NCI-H146 treated with DMSO at 0.1 percent for 48 hours (cell line): Measurements from ENCODE around the gene CACNA1D.
A peak's percentile ranks its signal among the peaks of the same experiment; 100 is the strongest.

Experiments used
- DNase-seq: peaks from one replicate; lab custom pipeline; 2025; ENCODE audit not compliant: unreplicated experiment; lab: John Stamatoyannopoulos, UW

Gene CACNA1D

DNA sequence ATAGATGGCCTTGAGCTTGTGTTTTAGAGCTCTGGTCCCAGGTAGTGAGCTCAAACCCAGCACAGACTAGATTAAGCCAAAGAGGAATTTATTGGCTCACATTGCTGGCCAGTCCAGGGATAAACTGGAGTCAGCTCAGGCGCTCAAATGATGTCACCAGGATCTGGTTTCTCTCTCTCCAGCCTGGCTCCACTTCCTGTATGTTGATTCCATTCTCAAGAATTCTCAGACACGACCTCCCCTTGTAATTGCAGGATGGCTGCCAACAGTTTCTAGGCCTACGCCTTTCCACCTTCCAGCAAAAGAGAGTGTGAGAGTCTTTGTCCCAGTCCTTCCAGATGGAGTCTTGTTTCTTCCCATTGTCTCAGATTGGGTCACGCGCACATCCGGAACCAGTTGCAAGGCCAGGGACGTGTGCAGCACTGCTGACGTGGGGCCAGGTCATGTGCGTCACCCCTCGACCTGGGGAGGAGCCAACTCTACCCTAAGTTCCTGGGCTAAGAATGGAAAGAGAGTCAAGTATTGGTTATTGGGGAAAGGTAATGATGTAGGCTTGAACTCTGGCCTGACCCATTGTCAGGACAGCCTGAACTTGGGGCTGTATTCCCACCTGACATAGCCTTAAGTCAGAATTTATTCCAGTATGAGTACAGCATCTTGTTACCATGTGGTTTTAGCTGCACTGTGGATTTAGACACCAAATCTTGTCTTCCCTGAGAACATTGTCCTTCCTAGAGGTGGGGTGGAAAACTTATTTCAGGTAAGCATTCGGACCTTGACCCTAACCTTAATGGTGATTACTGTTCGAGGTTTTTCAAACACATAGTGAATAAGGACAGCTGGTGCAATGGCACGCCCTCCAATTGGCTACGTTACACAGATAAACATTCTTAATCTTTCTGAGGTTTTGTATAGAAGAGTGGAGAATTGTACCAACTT, 31.6 kb downstream of the CACNA1D start:
- no peak for DNase-seq

DNA sequence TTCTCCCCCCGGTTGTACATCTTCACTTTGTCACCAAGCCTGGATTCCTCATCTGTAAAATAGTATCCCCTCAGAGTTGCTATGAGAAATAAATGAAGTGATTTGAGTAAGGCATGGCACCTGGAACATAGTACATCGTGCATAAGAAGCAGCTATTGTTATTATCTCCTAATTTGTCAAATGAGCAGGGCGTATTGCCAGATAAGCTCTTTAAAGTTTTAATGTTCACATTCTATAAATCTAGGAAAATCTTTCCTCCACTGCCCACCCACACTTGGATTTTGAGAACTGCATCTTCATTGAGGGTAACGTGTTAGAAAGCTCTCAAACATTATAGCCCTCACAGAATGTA, 32.3 kb downstream of the CACNA1D start:
- DNase-seq: no peak

- DNase-seq: no peak
These were observed 35.8 kb downstream of the CACNA1D start for GRCh38 chr3:53530205-53530604.

DNA sequence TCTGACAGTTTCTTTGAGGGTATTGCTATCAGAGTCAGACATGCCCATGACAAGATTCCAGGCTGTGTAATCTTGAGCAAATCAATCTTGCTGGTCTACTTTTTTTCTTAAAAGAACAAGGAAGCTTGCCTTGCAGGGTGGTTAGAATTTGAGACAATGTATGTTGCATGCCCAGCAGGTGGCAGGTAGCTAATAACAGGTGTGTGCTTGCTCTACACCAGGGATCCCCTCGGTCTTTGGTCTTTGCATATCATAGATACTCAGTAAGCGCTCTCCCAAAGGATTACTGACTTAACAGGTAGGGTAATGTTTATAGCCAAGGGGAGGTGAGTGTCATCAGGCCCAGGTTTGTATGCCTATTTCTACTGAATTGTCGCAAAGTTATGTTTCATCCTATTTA, 37.3 kb downstream of the CACNA1D start:
- peak; percentile 38 for DNase-seq

- no peak for DNase-seq
These were observed 39.1 kb downstream of the CACNA1D start for GRCh38 chr3:53533472-53533871.

DNA sequence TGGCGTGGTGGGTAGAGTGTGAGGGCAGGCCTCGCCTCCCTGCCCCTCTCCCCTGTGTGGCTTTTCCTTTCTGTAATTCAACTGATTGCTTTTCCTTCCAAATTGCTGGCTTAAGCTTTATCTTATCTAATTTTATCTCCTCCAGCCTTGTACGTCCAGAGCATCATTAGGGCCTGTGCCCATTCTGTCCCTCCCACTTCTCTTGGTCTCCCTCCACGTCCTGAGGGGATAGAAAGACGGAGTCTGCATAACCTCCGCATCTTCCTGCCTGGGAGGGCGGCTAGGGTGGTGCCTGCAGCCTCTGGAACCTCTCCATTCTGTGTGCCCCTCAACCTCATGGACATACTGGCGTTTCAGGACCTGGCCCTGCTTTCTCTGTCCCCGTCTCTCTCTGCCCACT, 39.8 kb downstream of the CACNA1D start:
- no peak for DNase-seq

DNA sequence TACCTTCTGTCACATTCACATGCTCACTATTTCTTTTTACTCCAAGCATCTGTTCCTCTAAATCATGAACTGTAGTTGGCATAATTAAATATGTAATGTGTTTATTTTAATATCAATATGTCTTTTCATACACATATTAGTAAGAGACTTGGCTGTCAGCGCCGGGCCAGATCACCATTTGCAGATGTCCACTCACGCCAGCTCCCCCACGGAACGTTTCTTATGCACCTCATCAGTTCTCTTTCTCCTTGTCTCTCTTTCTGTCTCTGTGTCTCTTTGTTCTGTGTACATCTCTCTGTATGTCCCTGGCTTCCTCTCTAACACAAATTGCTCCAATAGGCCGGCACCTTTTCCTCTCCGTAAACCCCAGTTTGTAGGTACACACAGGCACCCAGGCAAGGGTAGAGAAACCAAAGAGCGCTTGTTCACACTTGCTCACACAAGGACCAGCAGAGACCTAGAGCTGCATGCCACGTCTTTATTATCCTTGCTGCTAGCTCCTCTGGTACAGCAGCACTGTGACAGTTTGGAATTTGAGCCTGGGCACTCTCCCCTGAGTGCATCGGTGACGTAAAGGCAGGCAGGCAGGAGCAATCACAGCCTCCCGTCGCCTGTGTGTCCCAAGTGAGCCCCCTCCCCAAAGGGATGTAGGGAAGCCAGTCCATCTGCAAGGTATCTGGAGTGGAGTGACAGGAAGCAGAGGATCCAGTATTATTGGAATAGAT, 40.4 kb downstream of the CACNA1D start:
- DNase-seq: no peak

DNA sequence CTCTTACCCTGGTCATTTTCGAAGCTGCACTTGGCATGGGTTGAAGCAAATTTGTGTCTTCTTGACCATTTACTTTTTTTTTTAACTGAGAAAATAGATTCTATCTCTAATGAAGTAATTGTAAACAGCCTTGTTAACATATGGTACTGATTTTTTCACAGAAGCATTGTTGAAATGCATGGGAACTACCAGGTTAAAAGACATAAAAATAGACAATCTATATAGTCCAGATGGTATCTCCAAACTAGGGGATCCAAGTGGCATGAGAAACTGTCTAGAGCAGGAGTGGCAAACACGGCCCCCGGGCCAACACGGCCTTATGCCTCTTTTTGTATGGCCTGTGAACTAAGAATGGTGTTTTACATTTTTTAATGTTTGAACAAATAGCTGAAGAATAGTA, 41.9 kb downstream of the CACNA1D start:
- DNase-seq: no peak

GRCh38 chr3:53544357-53544756, 49.9 kb downstream of the CACNA1D start:
- no peak for DNase-seq

- no peak for DNase-seq
These were observed 51.0 kb downstream of the CACNA1D start for GRCh38 chr3:53545310-53545995.

GRCh38 chr3:53545996-53546359, 51.6 kb downstream of the CACNA1D start:
- DNase-seq: no peak

DNA sequence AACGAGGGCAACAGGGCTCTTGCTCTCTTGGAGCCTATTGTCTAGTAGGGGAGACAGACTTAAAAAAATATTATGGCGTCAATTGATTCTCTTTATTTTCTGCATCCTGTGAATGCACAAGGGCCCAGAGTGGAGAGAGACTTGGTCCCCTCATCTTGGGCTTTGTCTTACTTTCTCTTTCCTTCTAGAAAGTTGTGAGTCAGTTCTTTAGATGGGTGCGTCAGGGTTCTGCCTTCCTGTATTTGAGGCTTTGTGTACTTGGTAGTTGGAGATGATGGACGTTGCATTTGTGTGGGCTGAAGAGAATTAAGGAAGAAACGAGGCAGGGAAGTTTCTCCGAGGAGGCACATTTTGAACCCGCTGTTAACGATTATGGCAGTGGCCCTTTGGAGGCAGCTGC, 52.9 kb downstream of the CACNA1D start:
- DNase-seq: no peak

DNA sequence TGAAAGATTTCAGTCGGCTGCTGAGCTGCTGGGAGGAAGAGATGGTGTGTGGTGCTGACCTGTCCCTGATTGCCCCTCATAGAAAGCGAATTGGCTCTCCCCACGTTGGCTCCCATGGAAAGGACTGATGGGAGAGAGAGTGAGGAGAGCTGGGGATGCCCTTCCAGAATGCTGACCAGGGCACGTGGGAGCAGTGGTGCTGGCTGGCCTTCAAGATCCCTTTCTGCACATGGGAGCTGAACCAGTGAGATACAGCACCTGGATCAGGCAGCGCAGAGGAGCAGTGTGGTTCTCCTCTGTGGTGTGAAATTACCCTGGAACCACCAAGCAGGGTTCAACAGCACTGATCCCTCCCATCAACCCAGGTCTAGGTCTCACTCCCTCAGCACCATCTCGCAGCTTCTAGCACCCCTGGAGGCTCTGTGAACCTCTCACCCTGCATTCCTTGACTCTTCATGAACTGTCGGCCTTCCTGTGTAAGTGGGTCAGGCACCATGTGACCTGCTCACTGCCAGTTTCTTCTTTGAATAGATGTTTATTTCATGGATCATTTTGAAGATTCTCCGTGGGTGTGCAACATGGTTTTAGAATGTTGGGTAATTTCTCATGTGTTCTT, 55.7 kb downstream of the CACNA1D start:
- DNase-seq: no peak

- DNase-seq: no peak
These were observed 56.9 kb downstream of the CACNA1D start for GRCh38 chr3:53551324-53551723.

DNA sequence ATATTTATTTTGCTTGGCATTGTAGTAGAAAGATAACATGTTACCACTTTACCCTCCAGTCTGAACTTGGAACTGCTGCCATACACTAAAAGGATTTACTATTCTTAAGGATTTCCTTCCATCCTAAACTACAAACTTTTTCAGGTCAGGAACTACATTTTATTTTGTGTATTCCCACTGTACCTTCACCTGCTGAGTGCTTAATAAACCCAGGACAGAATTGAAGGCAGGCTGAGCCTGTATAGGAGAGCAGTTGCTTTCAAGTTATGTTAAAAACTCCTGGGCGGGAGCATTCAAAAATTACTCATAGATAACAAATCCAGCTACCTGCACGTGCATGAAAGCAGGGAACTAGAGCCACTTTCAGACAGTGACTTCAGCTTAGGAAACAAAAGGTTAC, 58.3 kb downstream of the CACNA1D start:
- DNase-seq: no peak

- no peak for DNase-seq
These were observed 58.8 kb downstream of the CACNA1D start for GRCh38 chr3:53553200-53553599.

DNA sequence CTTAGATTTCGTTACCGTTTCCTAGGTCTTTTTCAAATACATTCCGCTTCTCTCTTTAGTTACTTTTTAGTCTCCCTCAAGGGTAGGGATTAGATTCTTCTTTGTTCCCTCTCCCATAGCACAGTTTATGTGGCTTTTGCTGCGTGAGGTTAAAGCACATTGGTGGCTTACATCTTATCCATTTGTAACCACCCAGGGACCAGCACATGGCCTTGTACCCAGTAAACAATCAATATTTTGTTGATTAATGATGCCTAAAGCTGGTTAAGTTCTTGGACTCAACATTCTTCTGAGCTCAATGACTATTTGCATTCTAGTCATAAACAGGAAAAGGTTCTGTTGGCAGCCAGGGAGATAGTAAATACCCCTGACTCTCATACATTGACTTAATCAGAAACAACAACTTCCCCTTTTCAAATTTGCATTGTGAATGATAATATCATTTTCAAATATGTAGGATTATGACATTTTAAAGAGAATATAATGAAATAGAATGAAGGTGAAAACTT, 60.2 kb downstream of the CACNA1D start:
- no peak for DNase-seq

DNA sequence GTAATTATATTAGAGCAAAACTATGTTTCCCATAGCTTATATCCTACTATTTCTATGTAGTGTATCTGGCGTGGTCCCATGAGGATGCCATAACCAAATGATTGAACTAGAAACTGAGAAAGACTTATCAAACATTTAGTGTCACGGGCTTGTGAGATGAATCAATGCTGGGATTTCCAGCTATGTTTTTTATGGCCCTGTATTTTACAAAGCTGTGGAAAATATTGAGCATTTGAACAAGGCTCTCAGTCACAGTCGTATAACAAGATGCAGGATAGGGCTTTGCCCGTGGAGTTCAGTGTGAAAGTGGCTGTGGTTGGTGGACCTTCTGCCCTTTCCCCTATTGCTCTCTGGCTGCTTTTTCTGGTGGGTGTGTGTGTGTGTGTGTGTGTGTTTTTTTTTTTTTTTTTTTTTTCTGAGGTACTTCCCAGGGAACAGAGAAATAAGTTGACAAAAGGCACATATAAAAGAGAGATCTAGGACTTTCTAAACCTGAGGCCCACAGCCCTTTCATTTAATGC, 60.7 kb downstream of the CACNA1D start:
- DNase-seq: no peak

GRCh38 chr3:53566461-53567145, 72.2 kb downstream of the CACNA1D start:
- DNase-seq: no peak

- no peak for DNase-seq
These were observed 75.7 kb downstream of the CACNA1D start for GRCh38 chr3:53570081-53570480.
